HEK293 (cell line): ENCODE data around the gene SH3RF3.

Source experiments
- CTCF ChIA-PET: fragments of 350-600 bp; formaldehyde crosslinking; extraction: SDS; loops from one replicate; lab custom pipeline; 2021; ENCODE audit warnings: antibody characterized with exemption; lab: Yijun Ruan, JAX
- POLR2A ChIA-PET: fragments of 300-600 bp; formaldehyde crosslinking; extraction: SDS; loops from one replicate; lab custom pipeline; 2020; ENCODE audit warnings: antibody characterized with exemption, inconsistent platforms; lab: Yijun Ruan, JAX
- H3K27ac ChIP-seq: fragments of 200-500 bp; sonication (Bioruptor generic); 2 replicates; pipeline ENCODE4 v1.5.1; 2014; ENCODE audit warnings: low read depth, low read length, control low read depth, inconsistent platforms; ENCODE audit errors: extremely low read depth
- H3K36me3 ChIP-seq, 2 experiments: fragments of 200-500 bp in 1 of 2; sonication (Bioruptor generic) in 1 of 2; 1 replicate in 1 of 2; 2 replicates in 1 of 2; pipeline ENCODE4 v1.5.1; 2014 to 2017; ENCODE audit warnings: inconsistent platforms in 2 of 2, low read length in 2 of 2; ENCODE audit not compliant: control insufficient read depth in 2 of 2, insufficient read depth in 1 of 2
- H3K4me1 ChIP-seq: fragments of 200-500 bp; sonication (Bioruptor generic); 2 replicates; pipeline ENCODE4 v1.5.1; 2014; ENCODE audit warnings: mild to moderate bottlenecking, low read length, inconsistent platforms; ENCODE audit not compliant: control insufficient read depth, insufficient read depth
- H3K4me3 ChIP-seq: 2 replicates; pipeline ENCODE4 v1.5.1; 2011; ENCODE audit warnings: low read depth, mild to moderate bottlenecking, control low read depth, low read length, moderate library complexity
- H3K9me3 ChIP-seq: fragments of 200-500 bp; sonication (Bioruptor generic); 2 replicates; pipeline ENCODE4 v1.5.1; 2014; ENCODE audit warnings: low read depth, low read length, inconsistent platforms; ENCODE audit not compliant: control insufficient read depth, insufficient read depth
- BCL11B ChIP-seq: fragments of 450-650 bp; formaldehyde crosslinking; IDR thresholded peaks from 2 replicates; pipeline ENCODE4 v1.5.1; 2016; ENCODE audit warnings: low read depth, missing biosample characterization, missing genetic modification characterization
- MZF1 ChIP-seq: fragments of 450-650 bp; formaldehyde crosslinking; IDR thresholded peaks from 2 replicates; pipeline ENCODE4 v1.5.1; 2017; ENCODE audit warnings: missing biosample characterization, missing genetic modification characterization, borderline replicate concordance
- SALL2 ChIP-seq: fragments of 450-650 bp; formaldehyde crosslinking; IDR thresholded peaks from 2 replicates; pipeline ENCODE4 v1.5.0; 2017; ENCODE audit warnings: missing biosample characterization, mild to moderate bottlenecking, missing genetic modification characterization, borderline replicate concordance
- ZBTB1 ChIP-seq: fragments of 450-650 bp; formaldehyde crosslinking; IDR thresholded peaks from 2 replicates; pipeline ENCODE4 v1.5.1; 2016; ENCODE audit warnings: missing biosample characterization, missing genetic modification characterization
- ZBTB8A ChIP-seq: fragments of 450-650 bp; formaldehyde crosslinking; IDR thresholded peaks from 2 replicates; pipeline ENCODE4 v1.5.1; 2016; ENCODE audit warnings: missing biosample characterization, missing genetic modification characterization
- ZNF140 ChIP-seq: fragments of 450-650 bp; formaldehyde crosslinking; IDR thresholded peaks from 2 replicates; pipeline ENCODE4 v1.5.1; 2016; ENCODE audit warnings: missing biosample characterization, missing genetic modification characterization
- ZNF214 ChIP-seq: fragments of 450-650 bp; formaldehyde crosslinking; IDR thresholded peaks from 2 replicates; pipeline ENCODE4 v1.5.1; 2017; ENCODE audit warnings: missing biosample characterization, mild to moderate bottlenecking, missing genetic modification characterization, borderline replicate concordance
- ZNF239 ChIP-seq: fragments of 450-650 bp; formaldehyde crosslinking; IDR thresholded peaks from 2 replicates; pipeline ENCODE4 v1.5.1; 2016; ENCODE audit warnings: missing biosample characterization, missing genetic modification characterization
- ZNF530 ChIP-seq: fragments of 450-650 bp; formaldehyde crosslinking; IDR thresholded peaks from 2 replicates; pipeline ENCODE4 v1.5.1; 2016; ENCODE audit warnings: low read depth, missing biosample characterization, missing genetic modification characterization
- ZNF561 ChIP-seq: fragments of 450-650 bp; IDR thresholded peaks from 2 replicates; pipeline ENCODE4 v1.5.1; 2018; ENCODE audit warnings: missing biosample characterization, missing genetic modification characterization, borderline replicate concordance
- ZNF610 ChIP-seq: fragments of 450-650 bp; formaldehyde crosslinking; IDR thresholded peaks from 2 replicates; pipeline ENCODE4 v1.5.1; 2016; ENCODE audit warnings: missing biosample characterization, missing genetic modification characterization, borderline replicate concordance
- ZNF701 ChIP-seq: fragments of 450-650 bp; formaldehyde crosslinking; IDR thresholded peaks from 2 replicates; pipeline ENCODE4 v1.5.1; 2016; ENCODE audit warnings: missing biosample characterization, missing genetic modification characterization
- ZNF776 ChIP-seq: fragments of 450-650 bp; formaldehyde crosslinking; IDR thresholded peaks from 2 replicates; pipeline ENCODE4 v1.5.0; 2017; ENCODE audit warnings: missing biosample characterization, missing genetic modification characterization, borderline replicate concordance
- ZNF837 ChIP-seq: fragments of 450-650 bp; formaldehyde crosslinking; IDR thresholded peaks from 2 replicates; pipeline ENCODE4 v1.5.1; 2016; ENCODE audit warnings: missing biosample characterization, missing genetic modification characterization
- ZNF843 ChIP-seq: fragments of 450-650 bp; formaldehyde crosslinking; IDR thresholded peaks from 2 replicates; pipeline ENCODE4 v1.5.1; 2016; ENCODE audit warnings: missing biosample characterization, missing genetic modification characterization
- ZSCAN16 ChIP-seq: fragments of 450-650 bp; formaldehyde crosslinking; IDR thresholded peaks from 2 replicates; pipeline ENCODE4 v1.5.1; 2016; ENCODE audit warnings: missing biosample characterization, missing genetic modification characterization
- ZXDB ChIP-seq: fragments of 450-650 bp; formaldehyde crosslinking; IDR thresholded peaks from 2 replicates; pipeline ENCODE4 v1.5.1; 2016; ENCODE audit warnings: missing biosample characterization, missing genetic modification characterization
- TF ChIP-seq, protein P1 (sequence below): fragments of 450-650 bp; formaldehyde crosslinking; IDR thresholded peaks from 2 replicates; pipeline ENCODE4 v1.5.1; 2017; ENCODE audit warnings: missing biosample characterization, missing genetic modification characterization
- TF ChIP-seq, protein P2 (sequence below): fragments of 450-650 bp; formaldehyde crosslinking; IDR thresholded peaks from 2 replicates; pipeline ENCODE4 v1.5.1; 2016; ENCODE audit warnings: missing biosample characterization, missing genetic modification characterization
- TF ChIP-seq, protein P3 (sequence below): fragments of 450-650 bp; formaldehyde crosslinking; IDR thresholded peaks from 2 replicates; pipeline ENCODE4 v1.5.0; 2017; ENCODE audit warnings: missing biosample characterization, missing genetic modification characterization, borderline replicate concordance
- TF ChIP-seq, protein P4 (sequence below): fragments of 450-650 bp; formaldehyde crosslinking; IDR thresholded peaks from 2 replicates; pipeline ENCODE4 v1.5.1; 2017; ENCODE audit warnings: missing biosample characterization, missing genetic modification characterization
- TF ChIP-seq, protein P5 (sequence below): fragments of 450-650 bp; formaldehyde crosslinking; IDR thresholded peaks from 2 replicates; pipeline ENCODE4 v1.5.1; 2016; ENCODE audit warnings: missing biosample characterization, missing genetic modification characterization, borderline replicate concordance
- TF ChIP-seq, protein P6 (sequence below): fragments of 450-650 bp; IDR thresholded peaks from 2 replicates; pipeline ENCODE4 v1.5.1; 2018; ENCODE audit warnings: missing biosample characterization, missing genetic modification characterization
- TF ChIP-seq, protein P7 (sequence below): fragments of 450-650 bp; formaldehyde crosslinking; IDR thresholded peaks from 2 replicates; pipeline ENCODE4 v1.5.1; 2016; ENCODE audit warnings: missing biosample characterization, missing genetic modification characterization

SH3RF3 gene

DNA sequence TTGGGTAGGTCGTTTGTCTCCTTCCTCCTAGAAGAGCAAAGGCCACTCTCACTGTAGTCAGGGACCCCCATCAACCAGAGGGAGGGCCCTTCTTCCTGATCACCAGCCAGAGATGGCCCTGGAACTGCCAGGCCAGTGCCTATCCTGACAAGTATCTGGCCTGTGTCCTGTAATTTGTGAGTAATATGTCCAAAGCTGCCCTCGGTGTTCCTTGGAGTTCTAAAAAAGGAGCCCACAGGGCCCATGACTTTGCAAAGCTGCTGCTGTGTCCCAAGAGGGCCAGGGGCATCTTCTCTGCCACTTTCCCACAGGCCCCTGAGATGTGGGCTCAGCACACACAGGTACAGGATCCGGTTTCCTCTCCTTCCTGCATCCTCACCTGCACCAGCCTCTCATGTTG, 272.4 kb downstream of the SH3RF3 start:
- no peak for TF ChIP-seq ZNF837 (tag by site-specific recombination)
- no peak for TF ChIP-seq ZSCAN16 (tag by site-specific recombination)
- no peak for TF ChIP-seq ZNF140
- TF ChIP-seq, protein P1, sequence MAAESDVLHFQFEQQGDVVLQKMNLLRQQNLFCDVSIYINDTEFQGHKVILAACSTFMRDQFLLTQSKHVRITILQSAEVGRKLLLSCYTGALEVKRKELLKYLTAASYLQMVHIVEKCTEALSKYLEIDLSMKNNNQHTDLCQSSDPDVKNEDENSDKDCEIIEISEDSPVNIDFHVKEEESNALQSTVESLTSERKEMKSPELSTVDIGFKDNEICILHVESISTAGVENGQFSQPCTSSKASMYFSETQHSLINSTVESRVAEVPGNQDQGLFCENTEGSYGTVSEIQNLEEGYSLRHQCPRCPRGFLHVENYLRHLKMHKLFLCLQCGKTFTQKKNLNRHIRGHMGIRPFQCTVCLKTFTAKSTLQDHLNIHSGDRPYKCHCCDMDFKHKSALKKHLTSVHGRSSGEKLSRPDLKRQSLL (tag by site-specific recombination): no peak
- no peak for TF ChIP-seq ZNF701 (tag by site-specific recombination)
- TF ChIP-seq, protein P2, sequence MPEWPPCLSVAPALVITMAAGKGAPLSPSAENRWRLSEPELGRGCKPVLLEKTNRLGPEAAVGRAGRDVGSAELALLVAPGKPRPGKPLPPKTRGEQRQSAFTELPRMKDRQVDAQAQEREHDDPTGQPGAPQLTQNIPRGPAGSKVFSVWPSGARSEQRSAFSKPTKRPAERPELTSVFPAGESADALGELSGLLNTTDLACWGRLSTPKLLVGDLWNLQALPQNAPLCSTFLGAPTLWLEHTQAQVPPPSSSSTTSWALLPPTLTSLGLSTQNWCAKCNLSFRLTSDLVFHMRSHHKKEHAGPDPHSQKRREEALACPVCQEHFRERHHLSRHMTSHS (tag by site-specific recombination): no peak
- no peak for TF ChIP-seq ZBTB8A (tag by site-specific recombination)
- TF ChIP-seq ZNF843 (tag by site-specific recombination): no peak
- TF ChIP-seq, protein P3, sequence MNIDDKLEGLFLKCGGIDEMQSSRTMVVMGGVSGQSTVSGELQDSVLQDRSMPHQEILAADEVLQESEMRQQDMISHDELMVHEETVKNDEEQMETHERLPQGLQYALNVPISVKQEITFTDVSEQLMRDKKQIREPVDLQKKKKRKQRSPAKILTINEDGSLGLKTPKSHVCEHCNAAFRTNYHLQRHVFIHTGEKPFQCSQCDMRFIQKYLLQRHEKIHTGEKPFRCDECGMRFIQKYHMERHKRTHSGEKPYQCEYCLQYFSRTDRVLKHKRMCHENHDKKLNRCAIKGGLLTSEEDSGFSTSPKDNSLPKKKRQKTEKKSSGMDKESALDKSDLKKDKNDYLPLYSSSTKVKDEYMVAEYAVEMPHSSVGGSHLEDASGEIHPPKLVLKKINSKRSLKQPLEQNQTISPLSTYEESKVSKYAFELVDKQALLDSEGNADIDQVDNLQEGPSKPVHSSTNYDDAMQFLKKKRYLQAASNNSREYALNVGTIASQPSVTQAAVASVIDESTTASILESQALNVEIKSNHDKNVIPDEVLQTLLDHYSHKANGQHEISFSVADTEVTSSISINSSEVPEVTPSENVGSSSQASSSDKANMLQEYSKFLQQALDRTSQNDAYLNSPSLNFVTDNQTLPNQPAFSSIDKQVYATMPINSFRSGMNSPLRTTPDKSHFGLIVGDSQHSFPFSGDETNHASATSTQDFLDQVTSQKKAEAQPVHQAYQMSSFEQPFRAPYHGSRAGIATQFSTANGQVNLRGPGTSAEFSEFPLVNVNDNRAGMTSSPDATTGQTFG: no peak
- TF ChIP-seq ZXDB (tag by site-specific recombination): no peak
- no peak for TF ChIP-seq ZNF239 (tag by site-specific recombination)
- no peak for TF ChIP-seq ZNF530 (tag by site-specific recombination)
- TF ChIP-seq ZNF561 (tag by site-specific recombination): no peak
- TF ChIP-seq ZNF776: no peak
- no peak for TF ChIP-seq ZNF214 (tag by site-specific recombination)

DNA sequence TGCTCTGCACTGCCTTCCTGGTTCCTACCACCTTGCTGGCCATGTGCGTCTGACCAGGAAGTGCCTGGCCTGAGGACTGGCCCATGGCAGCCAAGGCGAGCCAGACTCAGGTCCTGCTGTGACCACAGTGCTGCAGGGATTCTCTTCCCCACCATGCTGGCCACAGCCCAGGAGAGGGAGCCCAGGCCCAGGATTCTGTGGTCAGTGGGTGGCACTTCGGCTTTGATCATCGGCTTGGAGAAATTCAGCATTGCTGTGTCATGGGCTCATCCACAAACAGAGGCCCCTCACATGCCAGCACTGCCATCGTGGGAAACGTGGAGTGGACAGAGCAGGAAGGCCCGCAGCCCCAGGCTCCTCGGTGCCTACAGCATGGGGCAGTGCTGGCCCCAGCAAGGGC, 273.2 kb downstream of the SH3RF3 start:
- Histone ChIP-seq H3K9me3 (no peaks in the 10 kb centered on the region), H3K4me1 (no peaks in the 10 kb centered on the region), H3K36me3 (peaks cover 0 to 6% of the 10 kb centered on the region in 2 experiments; a peak in 1 of 3 replicates), H3K4me3 (no peak overlapping the region), H3K27ac (no peak overlapping the region)
- ChIA-PET CTCF (interaction anchor here (0.7 kb wide), 1 partner anchor 231 kb away, joined by 3 read pairs; no protein-coding TSS in a partner anchor), POLR2A (no interaction called here)
- no peak for TF ChIP-seq SALL2
- TF ChIP-seq, protein P4, sequence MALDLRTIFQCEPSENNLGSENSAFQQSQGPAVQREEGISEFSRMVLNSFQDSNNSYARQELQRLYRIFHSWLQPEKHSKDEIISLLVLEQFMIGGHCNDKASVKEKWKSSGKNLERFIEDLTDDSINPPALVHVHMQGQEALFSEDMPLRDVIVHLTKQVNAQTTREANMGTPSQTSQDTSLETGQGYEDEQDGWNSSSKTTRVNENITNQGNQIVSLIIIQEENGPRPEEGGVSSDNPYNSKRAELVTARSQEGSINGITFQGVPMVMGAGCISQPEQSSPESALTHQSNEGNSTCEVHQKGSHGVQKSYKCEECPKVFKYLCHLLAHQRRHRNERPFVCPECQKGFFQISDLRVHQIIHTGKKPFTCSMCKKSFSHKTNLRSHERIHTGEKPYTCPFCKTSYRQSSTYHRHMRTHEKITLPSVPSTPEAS (tag by site-specific recombination): no peak
- TF ChIP-seq, protein P5, sequence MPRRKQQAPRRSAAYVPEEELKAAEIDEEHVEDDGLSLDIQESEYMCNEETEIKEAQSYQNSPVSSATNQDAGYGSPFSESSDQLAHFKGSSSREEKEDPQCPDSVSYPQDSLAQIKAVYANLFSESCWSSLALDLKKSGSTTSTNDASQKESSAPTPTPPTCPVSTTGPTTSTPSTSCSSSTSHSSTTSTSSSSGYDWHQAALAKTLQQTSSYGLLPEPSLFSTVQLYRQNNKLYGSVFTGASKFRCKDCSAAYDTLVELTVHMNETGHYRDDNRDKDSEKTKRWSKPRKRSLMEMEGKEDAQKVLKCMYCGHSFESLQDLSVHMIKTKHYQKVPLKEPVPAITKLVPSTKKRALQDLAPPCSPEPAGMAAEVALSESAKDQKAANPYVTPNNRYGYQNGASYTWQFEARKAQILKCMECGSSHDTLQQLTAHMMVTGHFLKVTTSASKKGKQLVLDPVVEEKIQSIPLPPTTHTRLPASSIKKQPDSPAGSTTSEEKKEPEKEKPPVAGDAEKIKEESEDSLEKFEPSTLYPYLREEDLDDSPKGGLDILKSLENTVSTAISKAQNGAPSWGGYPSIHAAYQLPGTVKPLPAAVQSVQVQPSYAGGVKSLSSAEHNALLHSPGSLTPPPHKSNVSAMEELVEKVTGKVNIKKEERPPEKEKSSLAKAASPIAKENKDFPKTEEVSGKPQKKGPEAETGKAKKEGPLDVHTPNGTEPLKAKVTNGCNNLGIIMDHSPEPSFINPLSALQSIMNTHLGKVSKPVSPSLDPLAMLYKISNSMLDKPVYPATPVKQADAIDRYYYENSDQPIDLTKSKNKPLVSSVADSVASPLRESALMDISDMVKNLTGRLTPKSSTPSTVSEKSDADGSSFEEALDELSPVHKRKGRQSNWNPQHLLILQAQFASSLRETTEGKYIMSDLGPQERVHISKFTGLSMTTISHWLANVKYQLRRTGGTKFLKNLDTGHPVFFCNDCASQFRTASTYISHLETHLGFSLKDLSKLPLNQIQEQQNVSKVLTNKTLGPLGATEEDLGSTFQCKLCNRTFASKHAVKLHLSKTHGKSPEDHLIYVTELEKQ (tag by site-specific recombination): no peak
- TF ChIP-seq BCL11B (tag by site-specific recombination): no peak
- TF ChIP-seq, protein P6, sequence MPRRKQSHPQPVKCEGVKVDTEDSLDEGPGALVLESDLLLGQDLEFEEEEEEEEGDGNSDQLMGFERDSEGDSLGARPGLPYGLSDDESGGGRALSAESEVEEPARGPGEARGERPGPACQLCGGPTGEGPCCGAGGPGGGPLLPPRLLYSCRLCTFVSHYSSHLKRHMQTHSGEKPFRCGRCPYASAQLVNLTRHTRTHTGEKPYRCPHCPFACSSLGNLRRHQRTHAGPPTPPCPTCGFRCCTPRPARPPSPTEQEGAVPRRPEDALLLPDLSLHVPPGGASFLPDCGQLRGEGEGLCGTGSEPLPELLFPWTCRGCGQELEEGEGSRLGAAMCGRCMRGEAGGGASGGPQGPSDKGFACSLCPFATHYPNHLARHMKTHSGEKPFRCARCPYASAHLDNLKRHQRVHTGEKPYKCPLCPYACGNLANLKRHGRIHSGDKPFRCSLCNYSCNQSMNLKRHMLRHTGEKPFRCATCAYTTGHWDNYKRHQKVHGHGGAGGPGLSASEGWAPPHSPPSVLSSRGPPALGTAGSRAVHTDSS (tag by site-specific recombination): no peak
- no peak for TF ChIP-seq ZNF610
- TF ChIP-seq, protein P7, sequence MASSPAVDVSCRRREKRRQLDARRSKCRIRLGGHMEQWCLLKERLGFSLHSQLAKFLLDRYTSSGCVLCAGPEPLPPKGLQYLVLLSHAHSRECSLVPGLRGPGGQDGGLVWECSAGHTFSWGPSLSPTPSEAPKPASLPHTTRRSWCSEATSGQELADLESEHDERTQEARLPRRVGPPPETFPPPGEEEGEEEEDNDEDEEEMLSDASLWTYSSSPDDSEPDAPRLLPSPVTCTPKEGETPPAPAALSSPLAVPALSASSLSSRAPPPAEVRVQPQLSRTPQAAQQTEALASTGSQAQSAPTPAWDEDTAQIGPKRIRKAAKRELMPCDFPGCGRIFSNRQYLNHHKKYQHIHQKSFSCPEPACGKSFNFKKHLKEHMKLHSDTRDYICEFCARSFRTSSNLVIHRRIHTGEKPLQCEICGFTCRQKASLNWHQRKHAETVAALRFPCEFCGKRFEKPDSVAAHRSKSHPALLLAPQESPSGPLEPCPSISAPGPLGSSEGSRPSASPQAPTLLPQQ: no peak
- TF ChIP-seq MZF1 (tag by site-specific recombination): no peak
- TF ChIP-seq ZBTB1: no peak

More for the DNA sequence above, 272.4 kb downstream of the SH3RF3 start:
- CTCF ChIA-PET: no interaction called here
- Histone ChIP-seq H3K27ac (no peak overlapping the region), H3K36me3 (peaks cover 0 to 6% of the 10 kb centered on the region in 2 experiments; a peak in 1 of 3 replicates), H3K9me3 (no peaks in the 10 kb centered on the region), H3K4me1 (no peaks in the 10 kb centered on the region), H3K4me3 (no peak overlapping the region)
- POLR2A ChIA-PET: no interaction called here
